GM23338 (cell line): ENCODE results near the gene SNPH.

Source experiments
- CREB1 ChIP-seq: fragments of 250-450 bp; sonication (Bioruptor Pico); IDR thresholded peaks from 2 replicates; pipeline ENCODE4 v1.5.0; 2020; ENCODE audit warnings: low read depth, mild to moderate bottlenecking, moderate library complexity
- CTCF ChIP-seq, 2 experiments: fragments of 200-600 bp in 1 of 2; sonication (generic) in 1 of 2; conservative IDR thresholded peaks; 2 replicates each; pipeline versions ENCODE4 v1.5.1 to v1.6.1; 2016 to 2017; ENCODE audit warnings: antibody characterized with exemption in 2 of 2, low read depth in 2 of 2, mild to moderate bottlenecking in 2 of 2, moderate library complexity in 1 of 2
- ETS1 ChIP-seq: IDR thresholded peaks from 2 replicates; pipeline ENCODE4 v1.6.1; 2016; ENCODE audit warnings: antibody characterized with exemption
- EZH2 ChIP-seq: fragments of 200-600 bp; sonication (generic); IDR thresholded peaks from one replicate; pipeline ENCODE4 v1.8.0; 2017; ENCODE audit warnings: antibody characterized with exemption, mild to moderate bottlenecking, low read depth; ENCODE audit not compliant: unreplicated experiment
- EZH2phosphoT487 ChIP-seq: fragments of 200-600 bp; sonication (generic); IDR thresholded peaks from one replicate; pipeline ENCODE4 v1.8.1; 2018; ENCODE audit warnings: antibody characterized with exemption; ENCODE audit not compliant: unreplicated experiment
- JUNB ChIP-seq: IDR thresholded peaks from one replicate; pipeline ENCODE4 v1.6.1; 2016; ENCODE audit warnings: antibody characterized with exemption; ENCODE audit not compliant: unreplicated experiment
- POLR2AphosphoS5 ChIP-seq: IDR thresholded peaks from 2 replicates; pipeline ENCODE4 v1.6.1; 2016; ENCODE audit warnings: antibody characterized with exemption, low read depth
- REST ChIP-seq: IDR thresholded peaks from one replicate; pipeline ENCODE4 v1.6.1; 2018; ENCODE audit warnings: antibody characterized with exemption; ENCODE audit not compliant: unreplicated experiment
- ZNF114 ChIP-seq: fragments of 250-450 bp; sonication (Bioruptor Pico); IDR thresholded peaks from 2 replicates; pipeline ENCODE4 v1.5.0; 2020; ENCODE audit warnings: mild to moderate bottlenecking, moderate library complexity
- ZNF331 ChIP-seq: fragments of 250-450 bp; sonication (Bioruptor Pico); IDR thresholded peaks from 2 replicates; pipeline ENCODE4 v1.5.0; 2020; ENCODE audit warnings: low read depth, mild to moderate bottlenecking, moderate library complexity

- TF ChIP-seq POLR2AphosphoS5 (no peak), CTCF (conservative IDR thresholded peaks at IDR 0.05; ENCODE audit: low read depth in 2 of 2) (no peak), CREB1 (no peak), EZH2 (no peak), REST (no peak), JUNB (no peak), ZNF114 (CRISPR knock-in tag) (no peak), EZH2phosphoT487 (no peak), ZNF331 (CRISPR knock-in tag) (no peak), ETS1 (no peak)
Observed at GRCh38 chr20:1305712-1306111, 39.6 kb downstream of the SNPH start.
